ENCODE measurements around the gene NPAS1. TPM values are rescaled to one million over a fixed set of nuclear protein-coding genes. Genes with fewer than 3 reads are reported as not detected.
"Not testable (repeated sequence)": the region's sequence is repeated elsewhere in the genome, so short reads cannot be mapped to it uniquely, and the experiment has no call there.

The NPAS1 gene
- total RNA-seq, 1 donor from 2014 or later: 0.52 TPM

DNA sequence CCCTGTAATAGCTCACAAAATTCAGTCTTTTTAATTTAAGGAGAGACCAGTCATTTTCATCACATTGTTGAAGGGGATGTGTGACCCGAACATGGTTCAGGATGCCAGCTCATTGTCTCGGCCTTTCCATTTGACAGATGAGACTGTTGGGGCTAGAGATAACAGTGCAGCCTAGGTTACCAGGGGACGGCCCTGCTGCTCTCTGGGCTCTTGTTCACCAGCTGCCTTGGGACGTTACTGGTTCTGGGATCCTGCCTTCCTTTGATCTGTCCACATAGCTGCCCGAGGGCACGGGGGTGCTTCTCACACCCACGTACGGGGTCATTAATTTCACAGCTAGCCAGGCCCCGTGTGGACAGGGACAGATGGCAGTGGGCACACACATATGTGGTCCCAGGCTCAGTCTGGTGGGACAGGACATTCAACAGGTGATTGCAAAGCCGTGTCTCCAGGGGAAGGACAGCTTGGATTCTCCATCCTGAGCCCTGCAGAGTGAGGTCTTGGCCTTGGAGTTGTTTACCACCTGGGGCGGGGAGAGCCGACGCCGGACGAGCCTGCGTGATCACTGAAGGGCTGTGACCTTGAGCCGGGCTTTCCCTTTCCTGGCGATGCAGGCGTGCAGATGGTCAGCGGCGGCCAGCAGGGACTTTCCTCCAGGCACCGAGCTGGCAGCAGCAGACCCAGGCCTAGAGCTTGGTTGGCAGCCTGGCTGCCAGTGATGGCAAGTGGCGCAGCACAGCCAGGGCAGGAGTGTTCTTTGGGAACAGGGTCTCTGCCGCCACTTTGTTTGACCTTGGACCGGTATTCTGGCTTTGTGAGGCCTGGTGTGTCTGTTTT is 26.7 kb upstream of the NPAS1 start:
- ATAC-seq: no peak

DNA sequence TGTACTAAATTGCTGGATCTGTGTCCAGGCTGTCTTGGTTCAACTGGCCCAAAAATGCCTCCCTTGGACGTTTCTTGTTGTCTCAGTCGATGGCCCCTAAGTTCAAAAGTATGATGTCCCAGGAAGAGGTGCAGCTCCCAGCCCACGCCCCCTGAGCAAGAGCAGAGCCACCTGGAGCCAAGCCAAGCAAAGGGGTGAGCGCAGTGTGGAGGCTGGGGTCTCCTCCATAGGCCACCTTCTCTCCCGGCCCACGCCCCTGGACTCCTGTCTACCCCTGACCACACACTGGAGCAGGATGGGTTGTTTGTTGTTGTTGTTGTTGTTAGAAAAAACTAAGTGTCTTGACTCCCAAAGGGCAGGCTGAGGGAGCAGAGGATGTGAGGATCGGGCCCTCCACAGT is 26.0 kb upstream of the NPAS1 start:
- no peak for ATAC-seq

DNA sequence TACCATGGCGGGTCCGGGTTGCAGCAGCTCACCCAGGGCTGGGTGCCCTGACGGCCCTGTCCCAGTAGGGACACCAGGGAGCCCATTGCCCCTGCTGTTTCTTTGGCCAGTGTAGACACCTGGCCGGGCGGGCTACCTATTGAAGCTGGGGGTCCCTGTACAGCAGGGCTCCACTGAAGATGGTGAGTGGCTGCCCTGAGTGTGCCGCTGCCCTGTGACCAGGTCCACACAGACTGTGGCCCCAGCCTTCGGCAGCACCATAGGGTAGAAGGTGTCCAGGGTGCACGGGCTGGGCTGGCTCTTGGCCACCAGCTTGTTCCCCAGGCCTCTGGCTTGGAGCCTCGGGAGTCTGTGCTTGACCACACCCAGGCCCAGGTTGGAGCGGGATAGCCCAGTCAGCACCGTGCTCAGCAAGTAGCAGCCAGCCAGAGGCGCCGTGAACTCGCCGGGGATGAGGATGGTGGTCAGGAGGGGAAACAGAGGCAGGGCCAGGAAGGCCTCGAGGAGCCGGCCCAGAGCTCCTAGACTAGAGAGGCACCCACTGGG is 25.4 kb upstream of the NPAS1 start:
- ATAC-seq: no peak

DNA sequence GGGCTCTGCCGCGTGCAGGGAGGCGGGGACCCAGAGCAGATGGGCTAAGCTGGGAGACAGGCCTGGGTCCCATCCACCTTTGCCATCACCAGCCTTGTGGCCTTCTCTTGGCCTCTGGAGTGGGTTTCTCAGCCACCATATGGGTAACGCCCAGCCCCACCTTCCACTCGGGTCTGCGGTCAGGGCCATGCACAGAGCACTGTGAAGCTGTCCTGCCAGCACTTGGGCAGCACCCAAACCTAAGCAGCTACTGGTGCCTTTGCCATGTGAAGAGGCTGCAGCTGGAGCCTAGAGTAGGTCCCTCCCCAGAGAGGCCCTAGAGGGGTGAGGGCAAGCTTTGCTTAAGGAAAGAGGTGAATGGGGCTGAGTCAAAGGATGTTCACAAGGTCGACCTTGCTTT is 24.1 kb upstream of the NPAS1 start:
- ATAC-seq: no peak

DNA sequence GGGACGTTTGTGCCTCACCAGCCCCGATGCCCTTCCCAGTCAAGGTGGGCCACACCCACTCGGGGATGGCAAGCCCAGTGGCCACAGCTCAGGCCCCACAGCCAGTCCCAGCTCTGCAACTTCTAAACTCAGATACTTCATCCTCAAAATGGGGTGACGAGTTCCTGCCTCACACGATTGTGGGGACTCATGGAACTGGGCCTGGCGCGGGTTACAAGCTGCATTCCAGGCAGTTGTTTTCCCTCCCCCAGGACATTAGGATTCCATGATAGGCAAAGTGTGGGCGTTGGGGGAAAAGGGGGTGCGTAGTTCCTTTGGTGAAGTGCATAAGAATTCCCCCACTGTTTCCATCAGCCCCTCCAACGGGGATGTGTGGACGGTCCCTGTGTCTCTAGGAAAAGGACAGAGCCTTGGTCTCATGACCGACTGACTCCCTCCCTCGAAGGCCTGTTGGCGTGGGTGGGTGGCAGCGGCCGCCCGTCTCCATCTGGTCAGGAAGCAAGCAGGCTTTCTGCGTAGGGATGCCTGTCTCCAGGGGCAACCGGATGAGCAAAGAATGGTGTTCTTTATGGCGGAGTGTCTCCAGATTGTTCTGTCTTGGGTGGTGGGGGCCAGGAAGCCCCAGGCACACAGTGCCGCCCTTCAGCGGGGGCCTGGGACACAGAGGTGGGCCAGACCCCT is 21.1 kb upstream of the NPAS1 start:
- no peak for ATAC-seq

DNA sequence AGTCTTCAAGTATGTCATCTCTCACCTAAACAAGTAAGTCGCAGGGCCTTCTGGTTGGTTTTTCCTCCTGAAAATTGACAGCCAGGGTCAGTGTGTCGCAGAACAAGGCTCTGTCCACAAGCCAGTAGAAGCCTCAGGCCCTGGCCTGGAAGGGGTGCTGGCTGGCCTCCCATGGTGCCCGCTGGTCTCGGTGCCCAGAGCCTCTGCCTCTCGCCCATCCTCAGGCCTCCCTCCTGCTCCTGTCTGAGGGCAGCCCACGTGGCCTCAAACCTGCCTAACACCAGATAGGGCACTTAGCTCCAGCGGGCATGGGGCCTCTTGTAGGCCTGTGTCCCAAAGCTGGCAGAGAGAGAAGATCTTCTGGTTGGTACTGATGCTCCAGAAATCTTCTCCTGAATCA is 20.3 kb upstream of the NPAS1 start:
- ATAC-seq: no peak

DNA sequence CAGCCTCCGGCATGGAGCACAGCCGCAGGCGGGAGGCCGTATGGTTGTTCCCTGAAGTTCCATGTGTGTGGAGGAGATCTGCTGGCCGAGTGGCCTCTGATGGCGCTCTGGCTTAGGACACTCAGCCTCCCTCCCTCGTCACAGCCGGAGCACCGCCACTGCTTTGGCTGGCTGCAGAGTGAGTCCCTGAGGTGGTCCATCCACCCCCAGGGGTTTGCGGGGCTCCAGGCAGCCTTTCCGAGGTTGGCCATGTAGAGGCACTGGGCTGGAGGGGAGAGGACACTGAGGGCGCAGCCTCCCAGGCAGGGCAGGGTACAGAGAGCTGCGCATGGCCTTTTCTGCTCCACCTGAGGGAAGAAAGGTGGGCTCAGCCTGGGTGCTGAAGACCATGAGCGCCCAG is 19.8 kb upstream of the NPAS1 start:
- ATAC-seq: no peak

DNA sequence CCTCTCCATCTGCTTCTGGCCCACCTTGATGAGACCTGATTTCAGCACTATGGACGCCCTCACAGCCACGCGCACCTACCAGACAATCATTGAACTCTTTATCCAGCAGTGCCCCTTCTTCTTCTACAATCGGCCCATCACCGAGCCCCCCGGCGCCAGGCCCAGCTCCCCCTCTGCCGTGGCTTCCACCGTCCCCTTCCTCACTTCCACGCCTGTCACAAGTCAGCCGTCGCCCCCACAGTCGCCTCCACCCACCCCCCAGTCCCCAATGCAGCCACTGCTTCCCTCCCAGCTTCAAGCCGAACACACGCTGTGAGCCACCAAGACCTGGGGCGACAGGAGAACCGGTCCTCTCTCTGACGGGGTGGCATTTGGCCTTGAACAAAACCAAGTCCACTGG is 19.3 kb upstream of the NPAS1 start:
- ATAC-seq: no peak

DNA sequence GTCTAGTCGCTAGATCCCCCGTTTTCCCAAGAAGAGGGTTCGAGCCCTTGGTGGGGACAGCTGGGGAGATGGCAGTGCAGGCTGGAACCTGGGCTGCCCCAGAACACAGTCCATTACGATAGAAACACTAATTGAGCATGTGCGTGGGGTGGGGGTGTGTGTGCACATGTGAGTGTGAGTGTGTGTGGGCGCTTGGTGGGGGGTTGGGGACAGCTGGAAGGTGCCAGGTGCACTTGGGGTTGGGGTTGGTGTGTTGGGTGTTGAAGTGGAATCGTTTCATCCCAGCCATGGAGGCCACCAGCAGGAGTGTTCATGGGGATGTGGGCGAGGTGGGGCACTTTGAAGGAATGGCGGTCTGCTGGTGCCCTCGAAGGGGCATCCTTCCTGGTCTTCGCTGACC is 18.1 kb upstream of the NPAS1 start:
- no peak for ATAC-seq

DNA sequence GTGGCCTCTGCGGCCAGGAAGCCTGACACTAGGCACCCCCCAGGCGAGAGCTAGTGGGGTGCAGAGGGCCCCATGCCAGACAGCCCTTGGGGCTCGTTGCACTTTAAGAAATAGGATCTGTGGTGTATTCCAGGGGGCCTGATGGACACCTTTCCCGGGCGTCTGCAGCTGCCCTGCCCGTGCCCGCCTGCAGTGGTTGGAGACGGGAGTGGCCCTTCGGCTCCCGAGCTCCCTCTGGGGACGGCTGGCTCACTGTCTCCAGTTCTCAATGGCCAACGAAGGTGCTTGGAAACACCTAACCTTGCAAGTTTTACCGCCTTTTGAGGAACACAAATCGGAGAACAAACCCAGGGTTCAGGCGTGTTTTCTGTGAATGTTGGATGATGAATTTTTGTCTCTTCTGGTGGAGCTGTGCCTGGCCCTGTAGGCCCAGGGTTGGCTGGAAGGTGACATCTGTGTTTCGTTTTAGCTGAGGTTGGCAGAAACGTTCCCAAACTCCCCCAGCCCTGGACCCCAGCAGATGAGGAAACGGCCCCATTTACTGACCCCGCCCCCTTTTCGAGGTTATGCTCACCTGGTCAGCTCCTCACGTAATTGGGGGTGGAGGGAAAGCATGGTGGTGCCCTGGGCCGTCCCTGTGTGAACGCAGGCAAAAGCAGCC is 17.4 kb upstream of the NPAS1 start:
- ATAC-seq: peak; percentile 36

DNA sequence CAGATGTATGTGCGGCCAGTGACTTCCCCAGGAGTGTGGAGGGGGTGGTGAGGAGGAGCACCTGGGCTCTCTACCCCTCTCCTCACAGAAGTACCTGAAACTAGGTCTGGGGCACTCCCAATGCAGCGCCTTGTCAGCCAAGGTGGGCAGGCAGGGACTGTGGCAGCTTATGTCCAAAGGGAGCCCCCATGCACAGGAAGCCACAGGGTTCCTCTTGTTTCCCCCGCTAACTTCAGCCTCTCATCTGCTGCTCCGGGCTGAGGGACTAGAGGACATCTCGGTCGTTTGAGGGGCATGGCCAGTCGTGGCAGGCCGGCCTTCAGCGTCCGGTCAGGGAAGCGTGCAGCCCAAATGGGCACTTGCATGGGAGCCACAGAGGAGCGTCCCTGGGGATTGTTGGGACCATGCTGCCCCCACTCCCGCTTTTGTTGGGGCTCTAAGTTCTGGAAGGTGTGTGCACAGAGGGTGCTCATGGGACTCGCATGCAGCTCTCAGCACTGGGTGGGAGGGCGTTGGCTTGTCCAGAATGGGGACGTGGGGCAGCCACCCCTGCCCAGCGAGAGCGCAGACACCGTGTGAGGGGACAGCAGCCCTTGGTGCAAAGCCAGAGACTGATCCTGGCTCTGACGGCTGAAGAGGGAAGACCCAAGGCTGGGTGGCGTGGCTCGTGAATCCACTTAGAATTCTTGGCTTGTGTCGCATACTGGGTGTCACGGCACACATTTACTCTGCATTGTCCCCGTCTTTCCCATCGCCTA is 16.6 kb upstream of the NPAS1 start:
- no peak for ATAC-seq

DNA sequence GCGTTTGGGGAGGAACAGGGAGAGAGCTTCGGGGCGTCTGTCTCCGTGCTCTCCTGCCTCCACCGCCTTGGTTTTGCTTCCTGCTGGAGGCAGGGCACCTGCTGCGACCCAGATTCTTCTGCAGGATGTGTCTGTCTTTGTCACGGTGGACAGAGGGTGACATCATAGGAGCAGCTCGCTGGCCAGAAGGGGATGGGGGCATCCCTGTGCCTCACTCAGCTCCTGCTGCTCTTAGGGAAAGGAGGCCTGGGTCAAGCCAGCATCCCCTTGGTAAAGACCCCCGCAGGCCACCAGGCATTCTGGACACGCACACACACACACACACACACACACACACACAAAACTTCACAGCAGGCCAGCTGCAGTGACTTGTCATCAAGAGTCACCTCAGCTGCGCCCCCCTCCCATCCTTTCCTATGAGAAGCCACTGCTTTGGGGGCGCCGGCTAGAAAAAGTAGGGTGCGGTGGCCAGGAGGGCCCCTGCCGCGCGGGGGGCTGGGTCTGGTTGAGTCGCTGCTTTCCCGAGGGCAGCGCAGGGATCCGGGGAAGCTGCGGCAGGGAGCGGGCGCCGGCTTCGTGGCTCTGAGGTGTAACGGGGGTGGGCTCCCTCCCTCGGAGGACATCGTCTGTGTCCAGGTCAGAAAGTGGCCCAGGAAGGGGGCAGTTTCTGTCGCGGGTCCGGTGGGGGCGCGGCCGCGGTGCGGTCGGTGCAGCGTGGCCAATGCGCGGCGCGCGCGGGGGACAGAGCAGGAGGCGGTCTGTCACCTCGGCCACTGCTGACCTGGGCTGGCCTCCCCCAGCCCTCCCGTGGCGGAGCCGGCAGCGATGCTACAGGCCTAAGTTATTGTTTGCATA is 15.8 kb upstream of the NPAS1 start:
- ATAC-seq: no peak

DNA sequence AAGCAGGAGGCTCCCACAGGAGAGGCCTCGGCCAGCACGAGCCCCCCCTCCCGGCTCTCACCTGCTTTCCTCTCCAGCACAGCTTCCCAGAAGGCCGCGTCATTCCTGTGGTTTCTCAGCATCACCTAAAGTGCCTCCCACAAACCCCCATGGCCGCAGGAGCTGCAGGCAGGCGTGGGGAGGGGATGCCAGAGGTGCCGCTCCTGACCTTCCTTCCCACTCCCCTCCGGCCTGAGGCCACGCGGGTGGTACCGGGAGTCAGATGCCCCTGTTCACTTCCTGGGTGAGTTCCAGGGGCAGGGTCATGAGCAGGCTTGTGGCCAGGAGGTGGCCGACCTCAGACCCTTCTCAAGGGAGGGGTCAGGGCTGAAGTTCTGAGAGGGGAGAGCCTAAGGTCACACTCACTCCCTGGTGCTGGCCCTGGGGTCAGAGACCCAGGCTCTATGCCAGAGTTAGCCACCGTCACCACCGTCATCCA is 14.4 kb upstream of the NPAS1 start:
- ATAC-seq: peak; percentile 14

DNA sequence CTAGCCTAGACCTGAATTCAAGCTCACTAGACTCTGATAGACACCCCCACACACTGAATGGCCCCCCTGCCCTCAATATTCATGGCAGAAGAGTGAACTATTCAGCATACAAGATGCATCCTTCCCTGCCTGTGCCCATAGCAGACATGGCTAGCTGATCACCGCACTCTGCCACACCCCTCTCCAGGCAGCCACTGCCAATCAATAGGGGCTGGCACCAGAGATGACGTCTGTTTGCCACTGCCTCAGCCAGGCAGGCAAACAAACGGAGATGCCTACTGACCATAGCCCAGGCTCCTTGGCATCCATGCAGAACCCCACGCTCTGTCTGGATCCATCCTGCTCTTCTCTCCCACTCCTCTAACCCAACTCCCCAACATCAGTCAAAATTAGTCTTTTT is 13.8 kb upstream of the NPAS1 start:
- ATAC-seq: peak; percentile 36

DNA sequence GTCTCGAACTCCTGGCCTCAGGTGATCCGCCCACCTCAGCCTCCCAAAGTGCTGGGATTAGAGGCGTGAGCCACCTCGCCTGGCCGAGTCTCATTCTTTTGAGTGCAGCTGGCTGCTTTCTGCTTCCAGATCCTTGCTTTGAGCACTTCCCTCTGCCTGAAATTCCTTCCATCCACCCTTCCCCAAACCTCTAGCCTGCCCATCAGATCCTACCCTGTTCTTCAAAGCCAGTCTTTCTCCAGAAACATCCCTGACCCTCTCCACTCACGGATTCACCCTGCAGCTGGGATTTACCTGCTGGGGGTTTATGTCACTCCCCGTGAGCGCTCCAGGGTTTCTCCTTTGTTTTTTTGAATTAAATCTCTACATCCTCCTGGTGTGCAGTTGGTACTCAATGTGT is 13.1 kb upstream of the NPAS1 start:
- ATAC-seq: no peak

DNA sequence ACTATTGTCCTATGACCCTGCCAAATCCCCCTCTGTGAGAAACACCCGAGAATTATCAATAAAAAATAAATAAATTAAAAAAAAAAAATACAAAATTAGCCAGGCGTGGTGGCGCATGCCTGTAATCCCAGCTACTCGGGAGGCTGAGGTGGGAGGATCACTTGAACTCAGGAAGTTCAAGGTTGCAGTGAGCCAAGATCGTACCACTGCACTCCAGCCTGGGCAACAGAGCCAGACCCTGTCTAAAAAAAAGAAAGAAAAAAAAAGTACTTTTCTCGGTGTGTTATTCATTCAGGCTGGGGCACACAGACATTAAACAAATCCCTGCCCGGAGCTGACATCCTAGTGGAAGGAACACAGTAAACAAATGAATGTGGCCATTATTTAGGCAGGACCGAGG is 9.1 kb upstream of the NPAS1 start:
- not testable (repeated sequence) for ATAC-seq

DNA sequence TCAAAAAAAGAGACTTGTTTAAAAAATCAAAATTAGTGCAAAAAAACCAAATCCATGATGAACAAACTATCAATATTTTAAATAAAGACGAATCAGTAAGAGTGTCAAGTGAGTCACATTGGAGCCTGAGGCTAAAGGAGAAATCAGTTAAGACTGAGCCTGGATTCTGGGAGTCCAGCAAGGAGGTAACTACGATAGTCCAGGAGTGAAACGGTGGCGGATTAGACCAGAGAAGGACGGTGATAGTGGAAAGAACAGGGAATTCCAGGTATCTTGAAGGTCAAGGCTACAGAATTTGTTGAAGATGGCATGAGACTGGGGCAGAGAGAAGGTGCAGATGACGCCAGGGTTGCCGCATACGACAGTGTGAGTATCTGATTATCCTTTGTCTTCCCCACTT is 7.0 kb upstream of the NPAS1 start:
- no peak for ATAC-seq

DNA sequence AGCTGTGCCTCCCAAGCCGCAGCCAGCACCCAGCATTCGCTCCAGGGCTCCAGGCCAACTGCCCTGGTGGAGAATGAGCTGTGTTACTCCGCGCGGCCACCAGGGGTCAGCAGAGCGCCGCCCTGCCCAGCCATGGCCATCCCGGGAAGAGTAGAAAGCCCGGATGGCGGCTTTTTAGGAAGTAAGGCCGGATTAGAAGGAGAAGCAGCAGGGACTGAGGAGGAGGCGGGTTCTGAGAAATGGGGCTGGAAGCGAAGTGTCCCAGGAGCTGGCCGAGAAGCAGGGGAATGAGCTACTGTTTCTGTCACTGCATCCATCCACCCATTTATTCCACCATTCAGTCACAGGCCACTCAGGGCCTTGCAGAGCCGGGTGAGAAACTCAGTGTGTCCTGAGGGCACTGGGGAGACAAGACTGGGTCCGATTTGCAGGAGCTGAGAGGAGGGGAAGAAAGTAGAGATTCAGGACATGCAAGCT is 6.6 kb upstream of the NPAS1 start:
- ATAC-seq: peak; percentile 96

DNA sequence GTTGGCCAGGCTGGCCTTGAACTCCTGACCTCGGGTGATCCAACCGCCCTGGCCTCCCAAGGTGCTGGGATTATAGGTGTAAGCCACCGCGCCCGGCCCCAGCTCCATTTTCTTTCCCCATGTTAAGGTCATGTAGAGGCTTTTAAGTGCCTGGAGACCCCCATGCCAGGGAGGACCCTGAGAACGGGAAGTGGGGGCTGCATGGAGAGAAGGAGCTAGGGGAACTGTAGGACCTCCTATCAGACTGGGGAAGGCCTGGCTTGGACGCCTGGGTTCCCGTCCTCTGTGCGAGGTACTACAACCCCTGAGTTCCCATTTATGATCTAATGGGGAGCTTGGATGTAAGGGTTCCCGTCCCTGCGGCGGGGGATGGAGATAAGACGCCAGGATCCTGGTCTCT is 714 bp upstream of the NPAS1 start:
- no peak for ATAC-seq

DNA sequence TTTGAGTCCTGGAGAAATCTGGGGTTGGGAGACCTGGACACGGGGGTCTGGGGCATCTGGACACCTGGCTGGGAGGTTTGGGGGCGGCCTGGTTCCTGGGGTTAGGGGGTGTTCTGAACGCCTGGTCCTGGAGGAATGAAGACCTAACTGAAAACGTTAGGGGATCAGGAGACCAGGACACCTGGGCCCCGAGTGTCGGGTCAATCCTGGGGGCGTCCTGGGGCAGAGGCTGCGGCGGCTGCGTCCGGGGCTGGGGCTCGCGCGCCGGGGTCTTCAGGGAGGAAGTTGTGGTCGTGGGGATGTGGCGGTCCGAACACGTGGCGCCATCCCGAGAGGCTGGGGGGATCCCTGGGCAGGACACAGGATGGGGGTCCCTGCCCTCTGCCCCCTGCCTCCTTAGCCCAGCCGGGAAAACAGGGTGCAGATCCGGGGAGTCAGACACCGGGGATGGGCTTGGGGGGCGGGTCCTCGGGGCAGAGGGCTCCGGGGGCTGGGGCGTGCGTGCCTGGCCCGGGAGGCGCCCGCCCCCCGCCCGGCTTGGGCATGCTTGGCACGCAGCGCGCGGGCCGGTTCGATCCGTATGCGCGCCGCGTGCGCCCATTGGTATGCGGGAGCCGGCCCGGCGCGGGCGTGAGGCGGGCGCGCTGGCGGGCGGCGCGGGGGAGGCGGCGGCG is 632 bp downstream of the NPAS1 start:
- ATAC-seq: no peak

DNA sequence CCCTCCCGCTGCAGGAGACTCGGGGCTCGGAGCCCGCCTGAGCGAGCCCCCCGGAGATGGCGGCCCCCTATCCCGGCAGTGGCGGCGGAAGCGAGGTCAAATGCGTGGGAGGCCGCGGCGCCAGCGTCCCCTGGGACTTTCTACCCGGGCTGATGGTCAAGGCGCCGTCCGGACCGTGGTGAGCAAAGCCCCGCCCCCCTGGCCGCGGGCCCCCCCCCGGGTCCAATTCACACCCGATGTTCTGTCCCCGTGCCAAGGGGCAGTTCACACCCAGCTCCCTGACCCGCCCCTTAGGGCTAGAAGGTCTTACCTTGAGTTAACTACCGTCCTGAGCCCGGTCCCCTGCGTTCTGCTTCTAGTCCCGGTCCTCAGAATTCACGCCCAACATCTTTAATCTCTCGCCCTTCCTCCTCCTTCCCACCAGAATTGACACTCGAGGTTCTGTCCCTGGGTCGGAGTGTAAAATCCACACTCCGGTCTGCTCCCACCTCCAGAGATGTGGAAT is 1.4 kb downstream of the NPAS1 start:
- ATAC-seq: no peak
